ENCODE data around the gene NR3C1.

NR3C1 gene

DNA sequence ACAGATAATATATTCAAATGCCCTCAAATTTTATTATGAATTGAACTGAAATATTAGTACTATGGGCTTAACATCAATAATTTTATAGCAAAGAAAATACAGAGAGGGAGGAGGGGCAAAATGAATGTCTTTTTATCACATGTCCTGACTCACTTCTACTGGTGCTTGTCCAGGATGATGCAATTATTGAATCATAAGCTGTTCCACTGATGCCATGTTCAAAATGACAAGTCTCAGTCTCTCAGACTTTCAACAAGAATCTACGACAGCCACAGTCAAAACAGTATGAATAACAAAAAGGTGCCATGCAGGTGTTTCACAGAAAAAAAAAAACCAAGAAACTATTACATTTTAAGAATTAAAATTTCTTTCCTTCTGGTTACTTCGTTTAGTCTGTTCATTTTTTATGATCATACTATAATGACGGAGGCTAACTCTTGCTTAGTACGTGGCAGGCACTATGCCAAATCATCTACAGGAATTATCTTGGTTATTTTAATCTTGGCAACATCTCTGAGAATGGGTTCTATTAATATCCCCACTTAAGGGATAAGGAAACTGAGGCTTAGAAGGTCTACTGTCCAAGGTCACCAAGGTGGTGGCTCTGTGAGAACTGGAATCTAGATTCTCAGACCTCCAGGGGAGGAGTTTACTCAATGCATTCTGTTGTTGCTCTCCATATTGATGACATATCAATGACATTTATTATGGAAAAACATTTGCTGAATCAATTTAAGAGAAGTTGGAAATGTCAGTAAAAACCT is 61.5 kb downstream of the NR3C1 start:
- Histone ChIP-seq H3F3A (ENCODE audit: control insufficient read depth, insufficient read depth) (peaks cover 6% of the 10 kb centered on the region), H3K36me3 (ENCODE audit: control insufficient read depth, low read length) (peaks cover 51% of the 10 kb centered on the region), H3K27me3 (ENCODE audit: control insufficient read depth, low read length) (no peaks in the 10 kb centered on the region), H4K20me1 (ENCODE audit: control insufficient read depth, insufficient read depth, low read depth, low read length) (peaks cover 3% of the 10 kb centered on the region; the same call in 1 of the 2 replicates), H3K4me2 (ENCODE audit: low read length) (no peak overlapping the region), H3K4me1 (ENCODE audit: control insufficient read depth, low read length) (no peaks in the 10 kb centered on the region; the same call in none of the 2 replicates), H3K4me3 (ENCODE audit: low read length) (no peak overlapping the region), H3K9me2 (replicated peaks; ENCODE audit: control insufficient read depth, low read length) (no peaks in the 10 kb centered on the region), H3K27ac (ENCODE audit: low read depth, low read length) (no peak overlapping the region), H3K9me3 (ENCODE audit: control insufficient read depth, insufficient read depth, low read length) (no peaks in the 10 kb centered on the region), H3K79me2 (ENCODE audit: control insufficient read depth, low read length) (peaks cover 97% of the 10 kb centered on the region)
- TF ChIP-seq CTCF (IDR thresholded peaks at IDR 0.05; ENCODE audit: low read depth, low read length, poor library complexity, severe bottlenecking), result no peak
- no peak for TF ChIP-seq EZH2phosphoT487 (IDR thresholded peaks at IDR 0.05; ENCODE audit: borderline replicate concordance, low read length)

DNA sequence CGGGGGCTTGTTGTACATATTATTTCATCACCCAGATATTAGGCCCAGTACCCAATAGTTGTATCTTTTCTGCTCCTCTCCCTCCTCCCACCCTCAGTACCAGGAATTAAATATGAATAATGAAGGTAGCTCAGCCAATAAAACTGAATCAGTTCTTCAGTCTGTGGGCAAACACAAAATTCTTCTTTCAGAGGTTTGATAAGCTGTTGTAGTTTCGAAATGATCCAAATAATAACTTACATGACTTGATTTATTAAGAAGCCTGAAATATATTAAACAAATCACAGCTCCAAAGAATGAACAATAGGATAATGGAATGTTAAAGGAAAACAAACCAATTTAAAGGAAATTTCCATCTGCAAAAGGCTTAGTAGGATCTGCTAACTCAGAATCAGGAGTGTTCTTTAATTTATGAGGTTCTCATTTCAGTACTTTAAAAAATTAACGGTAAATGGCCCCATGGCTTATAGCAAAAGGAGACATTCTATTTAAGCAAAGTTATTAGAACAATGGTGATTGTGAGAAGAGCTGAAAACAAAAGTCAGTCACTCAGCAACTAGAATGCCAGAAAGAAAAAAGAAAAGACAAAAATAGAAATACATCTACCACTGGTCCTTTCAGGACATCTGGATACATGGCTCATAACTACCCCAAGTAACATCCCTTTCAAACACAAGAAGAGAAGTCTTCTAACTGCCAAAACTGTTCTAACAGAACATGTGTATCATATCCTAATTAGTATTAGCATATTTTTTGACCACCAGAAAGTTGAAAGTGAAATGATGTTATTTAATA is 62.4 kb downstream of the NR3C1 start:
- H3K9me2 ChIP-seq (replicated peaks; ENCODE audit: control insufficient read depth, low read length), result no peaks in the 10 kb centered on the region
- peaks cover 6% of the 10 kb centered on the region for H3F3A ChIP-seq (ENCODE audit: control insufficient read depth, insufficient read depth)
- peaks cover 97% of the 10 kb centered on the region for H3K79me2 ChIP-seq (ENCODE audit: control insufficient read depth, low read length)
- TF ChIP-seq EZH2phosphoT487 (IDR thresholded peaks at IDR 0.05; ENCODE audit: borderline replicate concordance, low read length) (no peak), CTCF (IDR thresholded peaks at IDR 0.05; ENCODE audit: low read depth, low read length, poor library complexity, severe bottlenecking) (no peak)
- H3K27me3 ChIP-seq (ENCODE audit: control insufficient read depth, low read length), result no peaks in the 10 kb centered on the region
- H3K4me1 ChIP-seq (ENCODE audit: control insufficient read depth, low read length), result no peaks in the 10 kb centered on the region; the same call in 1 of the 2 replicates
- H3K4me2 ChIP-seq (ENCODE audit: low read length), result no peak overlapping the region
- H4K20me1 ChIP-seq (ENCODE audit: control insufficient read depth, insufficient read depth, low read depth, low read length), result peaks cover 3% of the 10 kb centered on the region; the same call in 1 of the 2 replicates
- H3K9me3 ChIP-seq (ENCODE audit: control insufficient read depth, insufficient read depth, low read length), result no peaks in the 10 kb centered on the region
- H3K4me3 ChIP-seq (ENCODE audit: low read length), result no peak overlapping the region
- H3K27ac ChIP-seq (ENCODE audit: low read depth, low read length), result no peak overlapping the region
- peaks cover 47% of the 10 kb centered on the region for H3K36me3 ChIP-seq (ENCODE audit: control insufficient read depth, low read length)

DNA sequence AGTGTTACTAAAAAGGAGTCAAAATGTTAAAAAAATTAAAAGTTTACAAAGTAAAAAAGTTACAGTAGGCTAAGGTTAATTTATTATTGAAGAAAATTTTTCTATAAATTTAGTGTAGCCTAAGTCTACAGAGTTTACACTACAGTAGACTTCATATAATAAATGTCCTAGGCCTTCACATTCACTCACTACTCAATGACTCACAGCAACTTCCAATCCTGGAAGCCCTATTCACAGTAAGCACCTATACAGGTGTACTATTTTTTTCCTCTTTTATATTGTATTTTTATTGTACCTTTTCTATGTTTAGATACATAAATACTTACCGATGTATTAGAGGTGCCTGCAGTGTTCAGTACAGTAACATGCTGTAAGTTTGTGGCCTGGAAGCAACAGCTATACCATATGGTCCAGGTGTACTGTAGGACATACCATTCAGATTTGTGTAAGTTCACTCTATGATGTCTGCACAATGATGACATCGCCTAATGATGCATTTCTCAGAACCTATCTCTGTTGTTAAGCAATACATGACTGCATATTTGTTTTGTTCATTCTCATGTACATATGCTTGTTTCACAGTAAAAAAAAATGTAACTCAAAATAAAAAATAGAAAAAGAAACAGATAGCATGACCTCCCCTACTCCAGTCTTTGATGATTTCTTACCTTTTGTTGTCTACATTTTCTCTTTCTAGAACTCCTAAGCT is 64.7 kb downstream of the NR3C1 start:
- H3K36me3 ChIP-seq (ENCODE audit: control insufficient read depth, low read length), result peaks cover 61% of the 10 kb centered on the region
- no peaks in the 10 kb centered on the region; the same call in 1 of the 2 replicates for H3K9me2 ChIP-seq (replicated peaks; ENCODE audit: control insufficient read depth, low read length)
- H3K4me3 ChIP-seq (ENCODE audit: low read length), result no peak overlapping the region
- H3K27ac ChIP-seq (ENCODE audit: low read depth, low read length), result no peak overlapping the region
- no peak overlapping the region for H3K4me2 ChIP-seq (ENCODE audit: low read length)
- no peaks in the 10 kb centered on the region for H3K9me3 ChIP-seq (ENCODE audit: control insufficient read depth, insufficient read depth, low read length)
- H3F3A ChIP-seq (ENCODE audit: control insufficient read depth, insufficient read depth), result peaks cover 6% of the 10 kb centered on the region
- H4K20me1 ChIP-seq (ENCODE audit: control insufficient read depth, insufficient read depth, low read depth, low read length), result peaks cover 3% of the 10 kb centered on the region; the same call in 1 of the 2 replicates
- peaks cover 94% of the 10 kb centered on the region for H3K79me2 ChIP-seq (ENCODE audit: control insufficient read depth, low read length)
- no peaks in the 10 kb centered on the region for H3K4me1 ChIP-seq (ENCODE audit: control insufficient read depth, low read length)
- no peaks in the 10 kb centered on the region for H3K27me3 ChIP-seq (ENCODE audit: control insufficient read depth, low read length)
- no peak for TF ChIP-seq EZH2phosphoT487 (IDR thresholded peaks at IDR 0.05; ENCODE audit: borderline replicate concordance, low read length)
- TF ChIP-seq CTCF (IDR thresholded peaks at IDR 0.05; ENCODE audit: low read depth, low read length, poor library complexity, severe bottlenecking), result no peak
